ENCODE results near the gene RASSF8. TPM values are rescaled to one million over a fixed set of nuclear protein-coding genes. Genes with fewer than 3 reads are reported as not detected.
A peak's percentile ranks its signal among the peaks of the same experiment; 100 is the strongest.

The RASSF8 gene
- total RNA-seq, 1 donor from 2014 or later: 85.7 TPM

- H3K36me3 ChIP-seq: no peaks in the 10 kb centered on the region
- H3K27ac ChIP-seq: no peak overlapping the region
- no peaks in the 10 kb centered on the region for H3K27me3 ChIP-seq
- peaks cover 10% of the 10 kb centered on the region for H3K4me1 ChIP-seq
- ATAC-seq (no peak), DNase-seq (no peak)
- no peak overlapping the region for H3K4me3 ChIP-seq
- H3K9me3 ChIP-seq: no peaks in the 10 kb centered on the region
- intact Hi-C loops (cut with DNase I): no loop called here
- no peak for TF ChIP-seq CTCF (IDR thresholded peaks at IDR 0.05)
Measured at GRCh38 chr12:25985316-25986175, 27.1 kb downstream of the RASSF8 start.

- intact Hi-C loops (cut with DNase I): no loop called here
- ATAC-seq (no peak), DNase-seq (no peak)
- no peaks in the 10 kb centered on the region for H3K9me3 ChIP-seq
- TF ChIP-seq CTCF (IDR thresholded peaks at IDR 0.05): no peak
- no peak overlapping the region for H3K4me3 ChIP-seq
- H3K27ac ChIP-seq: no peak overlapping the region
- no peaks in the 10 kb centered on the region for H3K27me3 ChIP-seq
- H3K36me3 ChIP-seq: no peaks in the 10 kb centered on the region
- peaks cover 10% of the 10 kb centered on the region for H3K4me1 ChIP-seq
Measured at GRCh38 chr12:25986180-25986579, 27.7 kb downstream of the RASSF8 start.

- intact Hi-C loops (cut with DNase I): no loop called here
- no peak overlapping the region for H3K27ac ChIP-seq
- no peak for ATAC-seq
- no peaks in the 10 kb centered on the region for H3K27me3 ChIP-seq
- no peak overlapping the region for H3K4me3 ChIP-seq
- no peaks in the 10 kb centered on the region for H3K9me3 ChIP-seq
- TF ChIP-seq CTCF (IDR thresholded peaks at IDR 0.05): no peak
- no peak for DNase-seq
- H3K4me1 ChIP-seq: no peaks in the 10 kb centered on the region
- no peaks in the 10 kb centered on the region for H3K36me3 ChIP-seq
Measured at GRCh38 chr12:25988505-25988904, 30.0 kb downstream of the RASSF8 start.

GRCh38 chr12:25990495-25990894, 32.0 kb downstream of the RASSF8 start:
- Histone ChIP-seq H3K27me3 (no peaks in the 10 kb centered on the region), H3K4me1 (no peaks in the 10 kb centered on the region), H3K9me3 (no peaks in the 10 kb centered on the region), H3K36me3 (no peaks in the 10 kb centered on the region), H3K4me3 (no peak overlapping the region), H3K27ac (no peak overlapping the region)
- intact Hi-C loops (cut with DNase I): no loop called here
- TF ChIP-seq CTCF (IDR thresholded peaks at IDR 0.05): no peak
- DNase-seq (no peak), ATAC-seq (no peak)

- no peak overlapping the region for H3K4me3 ChIP-seq
- peak; percentile 94 for ATAC-seq
- H3K36me3 ChIP-seq: no peaks in the 10 kb centered on the region
- intact Hi-C loops (cut with DNase I): no loop called here
- no peak for TF ChIP-seq CTCF (IDR thresholded peaks at IDR 0.05)
- H3K4me1 ChIP-seq: peaks cover 4% of the 10 kb centered on the region
- no peaks in the 10 kb centered on the region for H3K27me3 ChIP-seq
- no peaks in the 10 kb centered on the region for H3K9me3 ChIP-seq
- peak; percentile 75 for DNase-seq
- peak overlapping the region; percentile 7 for H3K27ac ChIP-seq
Measured at GRCh38 chr12:25992026-25992782, 33.7 kb downstream of the RASSF8 start.
